CD4-positive, alpha-beta T cell (primary cell): ENCODE measurements around the gene NRTN. TPM values are rescaled to one million over a fixed set of nuclear protein-coding genes. Genes with fewer than 3 reads are reported as not detected.

Experiments
- ATAC-seq: fragments of 200-7000 bp; cut with Tn5 transposase; one replicate; pipeline ENCODE4 v1.10.0; 2022; ENCODE audit warnings: mild to moderate bottlenecking; ENCODE audit not compliant: poor library complexity
- CTCF ChIA-PET: fragments of 350-600 bp; sonication (Branson Sonifier 250); formaldehyde crosslinking; loops from one replicate; lab custom pipeline; 2021; ENCODE audit warnings: antibody characterized with exemption, inconsistent platforms; lab: Charles Lee
- POLR2A ChIA-PET: fragments of 350-600 bp; sonication (Branson Sonifier 250); formaldehyde crosslinking; loops from one replicate; lab custom pipeline; 2021; ENCODE audit warnings: antibody characterized with exemption, inconsistent platforms; lab: Charles Lee
- DNase-seq, 14 experiments: peaks; one replicate each; pipeline ENCODE4 v3.0.0-alpha.2; 2013 to 2020; ENCODE audit warnings: mixed read lengths in 2 of 14
- H3K27ac ChIP-seq, 2 donors: one replicate each; pipeline versions ENCODE4 v1.5.1 to v1.7.0; 2013; ENCODE audit warnings: low read length in 2 of 2, low read depth in 1 of 2, mild to moderate bottlenecking in 1 of 2
- H3K27me3 ChIP-seq, 2 experiments: 1 replicate in 1 of 2; 2 replicates in 1 of 2; pipeline versions ENCODE4 v1.6.1 to v1.7.0; 2013; ENCODE audit warnings: low read length in 2 of 2, control low read depth in 1 of 2, mild to moderate bottlenecking in 1 of 2, moderate library complexity in 1 of 2; ENCODE audit not compliant: insufficient read depth in 2 of 2, control insufficient read depth in 1 of 2
- H3K36me3 ChIP-seq: one replicate; pipeline ENCODE4 v1.6.1; 2013; ENCODE audit warnings: low read length, control low read depth; ENCODE audit not compliant: insufficient read depth
- H3K4me1 ChIP-seq: one replicate; pipeline ENCODE4 v1.6.1; 2013; ENCODE audit warnings: low read length, control low read depth; ENCODE audit not compliant: insufficient read depth
- H3K4me3 ChIP-seq: one replicate; pipeline ENCODE4 v1.5.1; 2013; ENCODE audit warnings: mild to moderate bottlenecking, low read length, moderate library complexity
- H3K9me3 ChIP-seq, 2 experiments: 1 replicate in 1 of 2; 2 replicates in 1 of 2; pipeline versions ENCODE4 v1.6.1 to v1.7.0; 2013; ENCODE audit warnings: low read length in 2 of 2, mild to moderate bottlenecking in 2 of 2, control low read depth in 1 of 2, moderate library complexity in 1 of 2; ENCODE audit not compliant: control insufficient read depth in 1 of 2, insufficient read depth in 1 of 2
- H3K27ac Mint-ChIP-seq: one replicate; pipeline ENCODE4 v1.8.0; 2020; ENCODE audit warnings: mixed read lengths
- H3K27me3 Mint-ChIP-seq: one replicate; pipeline ENCODE4 v1.8.0; 2021; ENCODE audit warnings: mixed read lengths
- H3K36me3 Mint-ChIP-seq: one replicate; pipeline ENCODE4 v1.8.0; 2021; ENCODE audit warnings: low read depth, mixed read lengths
- H3K4me1 Mint-ChIP-seq: one replicate; pipeline ENCODE4 v1.8.0; 2021; ENCODE audit warnings: low read depth, mixed read lengths
- H3K4me3 Mint-ChIP-seq: one replicate; pipeline ENCODE4 v1.8.0; 2020; ENCODE audit warnings: mild to moderate bottlenecking, mixed read lengths
- H3K9me3 Mint-ChIP-seq: one replicate; pipeline ENCODE4 v1.8.0; 2020; ENCODE audit warnings: mixed read lengths
- CTCF ChIP-seq: fragments of 200-600 bp; IDR thresholded peaks from one replicate; pipeline ENCODE4 v1.8.0; 2022; ENCODE audit warnings: antibody characterized with exemption, mild to moderate bottlenecking
- intact Hi-C, 2 experiments: fragments of 100-400 bp; cut with DNase I in 1 of 2; cut with micrococcal nuclease in 1 of 2; formaldehyde crosslinking; loops; one replicate each; pipeline versions ENCODE4 v1.15.1 to v1.9.0; 2023 to 2025; cut with DNase I, micrococcal nuclease
- total RNA-seq, 174 experiments: library from RNA in 2 of 174; stranded (reverse) in 2 of 174; gene quantifications; one replicate each; pipeline ENCODE4 v1.2.3 and lab custom pipeline; 2021 to 2026

NRTN gene
- total RNA-seq, 2 experiments from 2014 or later, result 1.5 to 1.6 TPM

- DNase-seq (peak in 1 of 14 experiments; percentile 17), ATAC-seq (no peak)
- no peak for TF ChIP-seq CTCF
- Mint-ChIP-seq H3K4me1 (peaks cover 18% of the 10 kb centered on the region), H3K27me3 (peaks cover 28% of the 10 kb centered on the region), H3K4me3 (no peak overlapping the region), H3K9me3 (no peaks in the 10 kb centered on the region), H3K36me3 (no peaks in the 10 kb centered on the region), H3K27ac (no peak overlapping the region)
- peaks cover 32% of the 10 kb centered on the region for H3K4me1 ChIP-seq
- peaks cover 26 to 28% of the 10 kb centered on the region in 2 experiments for H3K27me3 ChIP-seq
- H3K4me3 ChIP-seq, result no peak overlapping the region
- CTCF ChIA-PET, result no interaction called here
- no peak overlapping the region for H3K27ac ChIP-seq
- H3K36me3 ChIP-seq, result no peaks in the 10 kb centered on the region
- POLR2A ChIA-PET, result interaction anchor here (0.9 kb wide), 1 partner anchor 113 kb away, joined by 3 read pairs; no protein-coding TSS in a partner anchor
- peaks cover 0 to 15% of the 10 kb centered on the region in 2 experiments for H3K9me3 ChIP-seq
- intact Hi-C loops, result loop anchor here (5.0 kb wide), 2 partner anchors 177 to 562 kb away; partner anchors contain the start of genes CLPP (in 1 of the 2) and RANBP3 (in 1 of the 2)
Observed at GRCh38 chr19:5800361-5801270, 4.3 kb upstream of the NRTN start.

GRCh38 chr19:5801796-5802619 is 2.9 kb upstream of the NRTN start:
- Histone ChIP-seq H3K9me3 (peaks cover 0 to 19% of the 10 kb centered on the region in 2 experiments), H3K27ac (no peak overlapping the region), H3K36me3 (no peaks in the 10 kb centered on the region), H3K4me1 (peaks cover 36% of the 10 kb centered on the region), H3K27me3 (peaks cover 26 to 28% of the 10 kb centered on the region in 2 experiments), H3K4me3 (no peak overlapping the region)
- peak in 1 of 14 experiments; percentile 43 for DNase-seq
- peak overlapping the region; percentile 62 for H3K4me3 Mint-ChIP-seq
- intact Hi-C loops, result loop anchor here (5.0 kb wide), 2 partner anchors 175 to 560 kb away; partner anchors contain the start of genes CLPP (in 1 of the 2) and RANBP3 (in 1 of the 2)
- ChIA-PET CTCF (no interaction called here), POLR2A (no interaction called here)
- H3K4me1 Mint-ChIP-seq, result peaks cover 18% of the 10 kb centered on the region
- no peak for ATAC-seq
- H3K9me3 Mint-ChIP-seq, result no peaks in the 10 kb centered on the region
- peaks cover 28% of the 10 kb centered on the region for H3K27me3 Mint-ChIP-seq
- no peak for TF ChIP-seq CTCF
- H3K27ac Mint-ChIP-seq, result no peak overlapping the region
- H3K36me3 Mint-ChIP-seq, result no peaks in the 10 kb centered on the region

GRCh38 chr19:5803441-5803751 is 1.5 kb upstream of the NRTN start:
- intact Hi-C loops, result loop anchor here (5.0 kb wide), 2 partner anchors 174 to 559 kb away; partner anchors contain the start of genes CLPP (in 1 of the 2) and RANBP3 (in 1 of the 2)
- Mint-ChIP-seq H3K4me1 (peaks cover 18% of the 10 kb centered on the region), H3K27me3 (peaks cover 28% of the 10 kb centered on the region), H3K9me3 (no peaks in the 10 kb centered on the region), H3K36me3 (no peaks in the 10 kb centered on the region), H3K4me3 (peak overlapping the region; percentile 83), H3K27ac (no peak overlapping the region)
- no peak for TF ChIP-seq CTCF
- Histone ChIP-seq H3K4me1 (peaks cover 36% of the 10 kb centered on the region), H3K36me3 (no peaks in the 10 kb centered on the region), H3K27ac (no peak overlapping the region), H3K9me3 (peaks cover 0 to 22% of the 10 kb centered on the region in 2 experiments), H3K27me3 (peaks cover 26 to 28% of the 10 kb centered on the region in 2 experiments), H3K4me3 (peak overlapping the region; percentile 47)
- ChIA-PET POLR2A (interaction anchor here (0.7 to 1.7 kb wide), 9 partner anchors 12 to 219 kb away, joined by 3 to 33 read pairs (median 7); partner anchors contain the start of genes DUS3L, NDUFA11, RANBP3 and SAFB), CTCF (interaction anchor here (0.6 to 1.9 kb wide), 31 partner anchors 10 to 558 kb away, joined by 3 to 63 read pairs (median 5); partner anchors contain the start of genes CLPP, DUS3L, LONP1 and NDUFA11)
- no peak for DNase-seq
- ATAC-seq, result no peak
